PC-3 (cell line): ENCODE data around the gene TRAF3IP3. TPM values are rescaled to one million over a fixed set of nuclear protein-coding genes. Genes with fewer than 3 reads are reported as not detected.
A peak's percentile ranks its signal among the peaks of the same experiment; 100 is the strongest.

ENCODE experiments used
- ATAC-seq: fragments of 200-7000 bp; cut with Tn5 transposase; 2 replicates; pipeline ENCODE4 v1.9.1; 2020; ENCODE audit warnings: mild to moderate bottlenecking, moderate library complexity
- BruUV-seq: library from RNA; stranded (reverse); fragments of 400-500 nt; replicated peaks from 2 replicates; lab custom pipeline; 2021; lab: Mats Ljungman, UMichigan
- CTCF ChIA-PET: fragments of 300-600 bp; sonication (Branson Sonifier 250); formaldehyde crosslinking; loops from one replicate; lab custom pipeline; 2022; ENCODE audit warnings: antibody characterized with exemption; lab: Charles Lee
- POLR2A ChIA-PET: fragments of 300-600 bp; sonication (Branson Sonifier 250); formaldehyde crosslinking; loops from one replicate; lab custom pipeline; 2022; ENCODE audit warnings: antibody characterized with exemption; ENCODE audit not compliant: unreplicated experiment; lab: Charles Lee
- DNase-seq: peaks from one replicate; pipeline ENCODE4 v3.0.0-alpha.2; 2015
- H2AFZ ChIP-seq: fragments of 300-600 bp; sonication (generic); 2 replicates; pipeline ENCODE4 v1.6.0; 2016; ENCODE audit warnings: antibody characterized with exemption, low read length
- H3F3A ChIP-seq: fragments of 300-600 bp; sonication (generic); one replicate; pipeline ENCODE4 v1.6.0; 2017; ENCODE audit warnings: antibody characterized with exemption, low read length, control low read depth, mild to moderate bottlenecking; ENCODE audit not compliant: unreplicated experiment
- H3K27ac ChIP-seq: fragments of 300-600 bp; sonication (generic); 2 replicates; pipeline ENCODE4 v1.5.1; 2016; ENCODE audit warnings: mild to moderate bottlenecking, low read length
- H3K27me3 ChIP-seq: fragments of 300-600 bp; sonication (generic); 2 replicates; pipeline ENCODE4 v1.6.1; 2016; ENCODE audit warnings: low read length, mixed read lengths
- H3K36me3 ChIP-seq: fragments of 300-600 bp; sonication (generic); 2 replicates; pipeline ENCODE4 v1.6.1; 2016; ENCODE audit warnings: low read depth, mixed run types, low read length, mixed read lengths
- H3K4me1 ChIP-seq: fragments of 300-600 bp; sonication (generic); 2 replicates; pipeline ENCODE4 v1.5.1; 2016; ENCODE audit warnings: low read length; ENCODE audit not compliant: insufficient read depth
- H3K4me2 ChIP-seq: fragments of 300-600 bp; sonication (generic); 2 replicates; pipeline ENCODE4 v1.6.0; 2016; ENCODE audit warnings: low read length
- H3K4me3 ChIP-seq: fragments of 300-600 bp; sonication (generic); 2 replicates; pipeline ENCODE4 v1.5.1; 2016; ENCODE audit warnings: mild to moderate bottlenecking, low read length, mixed read lengths
- H3K79me2 ChIP-seq: fragments of 300-600 bp; sonication (generic); 2 replicates; pipeline ENCODE4 v1.6.1; 2017; ENCODE audit warnings: low read length, mixed read lengths
- H3K9ac ChIP-seq: fragments of 300-600 bp; sonication (generic); 2 replicates; pipeline ENCODE4 v1.6.0; 2016; ENCODE audit warnings: mild to moderate bottlenecking, low read length
- H3K9me2 ChIP-seq: fragments of 300-600 bp; sonication (generic); replicated peaks from 2 replicates; pipeline ENCODE4 v1.6.1; 2016; ENCODE audit warnings: mixed run types, low read length, mixed read lengths
- H3K9me3 ChIP-seq: fragments of 300-600 bp; sonication (generic); 2 replicates; pipeline ENCODE4 v1.6.1; 2016; ENCODE audit warnings: low read length, mixed read lengths
- H4K20me1 ChIP-seq: fragments of 300-600 bp; sonication (generic); 2 replicates; pipeline ENCODE4 v1.6.1; 2016; ENCODE audit warnings: low read length, mixed read lengths
- CTCF ChIP-seq: fragments of 300-600 bp; sonication (generic); conservative IDR thresholded peaks from 2 replicates; pipeline ENCODE4 v1.5.1; 2017; ENCODE audit warnings: antibody characterized with exemption, low read depth, mild to moderate bottlenecking, low read length
- EZH2 ChIP-seq: fragments of 300-600 bp; sonication (generic); IDR thresholded peaks from one replicate; pipeline ENCODE4 v1.6.1; 2017; ENCODE audit warnings: antibody characterized with exemption, mild to moderate bottlenecking, low read length; ENCODE audit not compliant: unreplicated experiment
- EZH2phosphoT487 ChIP-seq: fragments of 300-600 bp; sonication (generic); IDR thresholded peaks from 2 replicates; pipeline ENCODE4 v1.6.1; 2018; ENCODE audit warnings: mild to moderate bottlenecking, antibody characterized with exemption, low read length, borderline replicate concordance
- intact Hi-C: fragments of 100-400 bp; cut with micrococcal nuclease; formaldehyde crosslinking; loops from 2 replicates; pipeline ENCODE4 v1.9.0; 2023
- total RNA-seq: library from RNA; depleted of rRNA; stranded (reverse); fragments of >200 nt; gene quantifications from 2 replicates; pipeline ENCODE4 v1.2.3, GENCODE V29; 2014

The TRAF3IP3 gene
- total RNA-seq, 1 experiment from 2014 or later: not detected

- Histone ChIP-seq H3K9me3 (no peaks in the 10 kb centered on the region), H3K27me3 (no peaks in the 10 kb centered on the region), H3K4me2 (no peak overlapping the region), H3K36me3 (no peaks in the 10 kb centered on the region), H2AFZ (no peak overlapping the region), H3K4me3 (no peak overlapping the region), H3K9me2 (no peaks in the 10 kb centered on the region), H3K4me1 (0 out of 2 replicates have a peak, but pooled peaks cover under 1% of the 10 kb centered on the region), H4K20me1 (no peaks in the 10 kb centered on the region), H3K9ac (no peak overlapping the region), H3K27ac (no peak overlapping the region), H3K79me2 (peaks cover 8% of the 10 kb centered on the region), H3F3A (no peaks in the 10 kb centered on the region)
- ATAC-seq (no peak), DNase-seq (no peak)
- intact Hi-C loops: no loop called here
- BruUV-seq: no TSS peak
- ChIA-PET POLR2A (no interaction called here), CTCF (no interaction called here)
- no peak for TF ChIP-seq EZH2
- no peak for TF ChIP-seq EZH2phosphoT487
- no peak for TF ChIP-seq CTCF
These were observed 22.2 kb downstream of the TRAF3IP3 start for GRCh38 chr1:209778102-209778501.

- no peaks in the 10 kb centered on the region for H3K27me3 ChIP-seq
- peaks cover 14% of the 10 kb centered on the region for H3K4me1 ChIP-seq
- ATAC-seq (no peak), DNase-seq (no peak)
- H3K79me2 ChIP-seq: peaks cover 20% of the 10 kb centered on the region
- H3K9ac ChIP-seq: no peak overlapping the region
- intact Hi-C loops: no loop called here
- CTCF ChIA-PET: no interaction called here
- H3K36me3 ChIP-seq: no peaks in the 10 kb centered on the region
- H3K4me3 ChIP-seq: no peak overlapping the region
- no peaks in the 10 kb centered on the region for H3K9me2 ChIP-seq
- TF ChIP-seq EZH2phosphoT487: no peak
- TF ChIP-seq CTCF: no peak
- POLR2A ChIA-PET: no interaction called here
- H3K27ac ChIP-seq: no peak overlapping the region
- H2AFZ ChIP-seq: no peak overlapping the region
- BruUV-seq: no TSS peak
- H3K9me3 ChIP-seq: no peaks in the 10 kb centered on the region
- no peaks in the 10 kb centered on the region for H3F3A ChIP-seq
- no peaks in the 10 kb centered on the region for H4K20me1 ChIP-seq
- H3K4me2 ChIP-seq: no peak overlapping the region
These were observed 24.4 kb downstream of the TRAF3IP3 start for GRCh38 chr1:209780268-209780667.

GRCh38 chr1:209783386-209783785 is 27.5 kb downstream of the TRAF3IP3 start:
- Histone ChIP-seq H3K36me3 (peaks cover 7% of the 10 kb centered on the region; the same call in 1 of the 2 replicates), H3F3A (no peaks in the 10 kb centered on the region), H3K27me3 (no peaks in the 10 kb centered on the region), H3K9ac (peak overlapping the region; percentile 88), H3K4me3 (peak overlapping the region; percentile 70), H3K27ac (no peak overlapping the region), H2AFZ (peak overlapping the region; percentile 29), H3K79me2 (peaks cover 20% of the 10 kb centered on the region), H4K20me1 (no peaks in the 10 kb centered on the region), H3K9me2 (no peaks in the 10 kb centered on the region), H3K4me2 (peak overlapping the region; percentile 77), H3K9me3 (no peaks in the 10 kb centered on the region), H3K4me1 (peaks cover 18% of the 10 kb centered on the region)
- POLR2A ChIA-PET: interaction anchor here (0.5 kb wide), 2 partner anchors 21 to 214 kb away, joined by 3 read pairs; no protein-coding TSS in a partner anchor
- DNase-seq: no peak
- no TSS peak for BruUV-seq
- CTCF ChIA-PET: no interaction called here
- no peak for ATAC-seq
- intact Hi-C loops: no loop called here
- TF ChIP-seq EZH2 (no peak), CTCF (no peak), EZH2phosphoT487 (no peak)
